KOPT-K1 (cell line): ENCODE results near the gene GSS.
A peak's percentile ranks its signal among the peaks of the same experiment; 100 is the strongest.

Experiments
- H3K27ac ChIP-seq: fragments of 200-600 bp; sonication (generic); 2 replicates; pipeline ENCODE4 v1.5.1; 2016; ENCODE audit warnings: antibody characterized with exemption, mild to moderate bottlenecking, low read depth, low read length; ENCODE audit not compliant: poor library complexity, severe bottlenecking
- H3K36me3 ChIP-seq: fragments of 200-600 bp; sonication (generic); 2 replicates; pipeline ENCODE4 v1.5.1; 2017; ENCODE audit warnings: antibody characterized with exemption, mild to moderate bottlenecking, low read length, moderate library complexity; ENCODE audit not compliant: insufficient read depth
- H3K9me3 ChIP-seq: fragments of 200-600 bp; sonication (generic); 2 replicates; pipeline ENCODE4 v1.5.1; 2017; ENCODE audit warnings: antibody characterized with exemption, low read length, mild to moderate bottlenecking; ENCODE audit not compliant: insufficient read depth, poor library complexity, severe bottlenecking

The GSS gene

GRCh38 chr20:34997131-34997561, 41.5 kb upstream of the GSS start:
- H3K36me3 ChIP-seq, result peaks cover 74% of the 10 kb centered on the region
- peak overlapping the region; percentile 1 for H3K27ac ChIP-seq
- H3K9me3 ChIP-seq, result no peaks in the 10 kb centered on the region

DNA sequence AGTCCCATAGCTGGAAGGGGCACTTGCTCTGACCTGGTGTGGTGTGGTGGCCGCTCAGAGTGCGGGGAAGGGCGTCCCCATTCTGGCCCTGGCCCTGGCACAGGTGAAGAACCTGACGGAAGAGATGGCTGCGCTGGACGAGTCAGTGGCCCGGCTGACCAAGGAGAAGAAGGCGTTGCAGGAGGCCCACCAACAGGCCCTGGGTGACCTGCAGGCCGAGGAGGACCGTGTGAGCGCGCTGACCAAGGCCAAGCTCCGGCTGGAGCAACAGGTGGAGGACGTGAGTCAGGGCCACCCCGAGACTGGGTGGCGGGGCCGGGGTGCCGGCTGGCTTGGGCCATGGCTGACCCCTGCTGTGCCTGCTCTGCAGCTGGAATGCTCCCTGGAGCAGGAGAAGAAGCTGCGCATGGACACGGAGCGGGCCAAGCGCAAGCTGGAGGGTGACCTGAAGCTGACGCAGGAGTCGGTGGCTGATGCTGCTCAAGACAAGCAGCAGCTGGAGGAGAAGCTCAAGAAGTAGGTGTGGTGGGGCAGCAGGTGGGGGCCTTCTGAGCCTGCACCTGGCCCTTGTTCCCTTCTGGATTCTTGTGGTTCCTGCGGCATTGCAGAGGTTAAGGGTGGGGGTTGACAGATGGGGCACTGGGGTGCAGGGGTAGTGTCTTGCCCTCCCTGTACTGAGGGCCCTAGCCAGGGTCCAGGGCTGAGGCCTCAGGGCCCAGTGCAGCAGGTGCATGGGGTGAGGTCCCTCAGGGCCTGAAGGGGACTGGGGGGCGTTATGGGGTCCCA, 40.8 kb upstream of the GSS start:
- Histone ChIP-seq H3K36me3 (peaks cover 67% of the 10 kb centered on the region), H3K9me3 (no peaks in the 10 kb centered on the region)

GRCh38 chr20:34995696-34996095, 40.1 kb upstream of the GSS start:
- H3K27ac ChIP-seq, result no peak overlapping the region
- peaks cover 59% of the 10 kb centered on the region for H3K36me3 ChIP-seq
- H3K9me3 ChIP-seq, result no peaks in the 10 kb centered on the region

More for the DNA sequence above, 40.8 kb upstream of the GSS start:
- H3K27ac ChIP-seq, result peak overlapping the region; percentile 1

DNA sequence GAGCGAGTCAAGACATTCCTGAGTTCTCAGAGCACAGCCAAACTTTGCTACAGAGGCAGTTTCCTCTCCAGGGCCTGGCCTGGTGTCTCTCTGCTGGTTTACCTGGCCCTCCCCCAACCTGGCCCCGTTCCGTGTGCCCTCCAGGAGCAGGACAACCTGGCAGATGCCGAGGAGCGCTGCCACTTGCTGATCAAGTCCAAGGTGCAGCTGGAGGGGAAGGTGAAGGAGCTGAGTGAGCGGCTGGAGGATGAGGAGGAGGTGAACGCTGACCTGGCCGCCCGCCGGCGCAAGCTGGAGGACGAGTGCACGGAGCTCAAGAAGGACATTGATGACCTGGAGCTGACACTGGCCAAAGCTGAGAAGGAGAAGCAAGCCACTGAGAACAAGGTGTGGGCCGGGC, 39.6 kb upstream of the GSS start:
- no peaks in the 10 kb centered on the region for H3K9me3 ChIP-seq
- no peak overlapping the region for H3K27ac ChIP-seq
- peaks cover 54% of the 10 kb centered on the region for H3K36me3 ChIP-seq

GRCh38 chr20:34994509-34995131, 39.0 kb upstream of the GSS start:
- Histone ChIP-seq H3K9me3 (no peaks in the 10 kb centered on the region), H3K27ac (no peak overlapping the region), H3K36me3 (peaks cover 49% of the 10 kb centered on the region)

- no peaks in the 10 kb centered on the region for H3K9me3 ChIP-seq
- no peak overlapping the region for H3K27ac ChIP-seq
- peaks cover 43% of the 10 kb centered on the region for H3K36me3 ChIP-seq
Observed at GRCh38 chr20:34993941-34994508, 38.4 kb upstream of the GSS start.

GRCh38 chr20:34992751-34993417, 37.3 kb upstream of the GSS start:
- Histone ChIP-seq H3K36me3 (peaks cover 32% of the 10 kb centered on the region), H3K9me3 (no peaks in the 10 kb centered on the region), H3K27ac (no peak overlapping the region)

DNA sequence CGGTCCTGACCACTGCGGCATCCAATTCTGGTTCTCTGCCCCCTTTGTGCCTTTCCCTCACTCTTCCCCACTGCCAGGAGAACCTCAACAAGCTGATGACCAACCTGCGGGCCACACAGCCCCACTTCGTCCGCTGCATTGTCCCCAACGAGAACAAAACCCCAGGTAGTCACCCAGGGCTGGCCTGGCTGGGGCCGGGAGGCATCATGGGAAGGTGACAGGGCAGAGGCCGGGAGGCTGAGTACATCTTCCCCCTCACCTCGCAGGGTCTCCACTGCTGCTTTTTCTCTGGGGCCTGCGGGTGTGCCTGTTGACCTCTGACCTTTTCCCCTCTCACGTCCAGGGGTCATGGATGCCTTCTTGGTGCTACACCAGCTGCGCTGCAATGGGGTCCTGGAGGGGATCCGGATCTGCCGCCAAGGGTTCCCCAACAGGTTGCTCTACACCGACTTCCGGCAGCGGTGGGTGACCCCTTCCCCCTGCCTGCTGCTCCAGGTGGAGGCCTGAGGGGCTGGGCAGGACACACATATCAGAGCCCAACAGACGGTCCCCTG, 35.1 kb upstream of the GSS start:
- Histone ChIP-seq H3K9me3 (no peaks in the 10 kb centered on the region), H3K27ac (no peak overlapping the region), H3K36me3 (peaks cover 24% of the 10 kb centered on the region)

DNA sequence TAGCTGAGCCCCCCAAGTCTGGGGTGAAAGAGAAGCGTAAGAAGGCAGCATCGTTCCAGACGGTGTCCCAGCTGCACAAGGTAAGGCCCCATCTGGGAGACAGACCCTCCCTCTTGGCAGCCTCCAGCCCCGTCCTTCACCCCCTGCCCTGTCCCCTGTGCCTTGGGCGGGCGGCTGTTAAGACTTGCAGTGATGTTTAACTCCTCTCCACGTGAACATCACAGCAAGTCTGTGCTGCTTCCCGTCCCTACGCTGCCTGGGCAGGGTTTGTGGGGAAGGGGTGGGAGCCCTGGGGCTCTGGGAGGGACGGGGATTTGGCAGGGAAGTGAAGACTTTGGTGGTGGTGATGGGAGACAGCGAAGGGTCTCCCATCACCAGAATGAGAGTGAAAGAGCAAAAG, 34.6 kb upstream of the GSS start:
- no peaks in the 10 kb centered on the region for H3K9me3 ChIP-seq
- peaks cover 19% of the 10 kb centered on the region for H3K36me3 ChIP-seq
- H3K27ac ChIP-seq, result no peak overlapping the region

- Histone ChIP-seq H3K36me3 (peaks cover 13% of the 10 kb centered on the region; the same call in 1 of the 2 replicates), H3K9me3 (no peaks in the 10 kb centered on the region), H3K27ac (no peak overlapping the region)
Observed at GRCh38 chr20:34989670-34990069, 34.1 kb upstream of the GSS start.

DNA sequence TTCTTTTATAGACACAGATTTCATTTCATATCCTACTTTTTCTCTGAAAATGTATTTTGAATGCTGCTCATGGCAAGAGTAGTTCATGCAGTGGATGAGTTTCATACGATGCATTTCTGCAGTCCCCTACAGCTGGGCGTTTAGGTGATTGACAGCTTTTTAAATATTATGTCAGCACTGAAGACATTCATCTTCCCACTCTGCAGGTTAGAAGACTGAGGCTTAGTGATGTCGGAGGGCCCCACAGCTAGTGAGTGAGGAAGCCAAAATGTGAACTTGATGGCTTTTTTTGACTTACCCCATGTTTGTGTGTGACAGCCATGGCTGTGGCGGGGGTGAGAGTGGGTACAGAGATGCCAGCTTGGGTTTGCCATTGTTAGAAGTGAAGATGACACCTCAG, 33.5 kb upstream of the GSS start:
- peaks cover 8% of the 10 kb centered on the region; the same call in 1 of the 2 replicates for H3K36me3 ChIP-seq
- no peak overlapping the region for H3K27ac ChIP-seq

DNA sequence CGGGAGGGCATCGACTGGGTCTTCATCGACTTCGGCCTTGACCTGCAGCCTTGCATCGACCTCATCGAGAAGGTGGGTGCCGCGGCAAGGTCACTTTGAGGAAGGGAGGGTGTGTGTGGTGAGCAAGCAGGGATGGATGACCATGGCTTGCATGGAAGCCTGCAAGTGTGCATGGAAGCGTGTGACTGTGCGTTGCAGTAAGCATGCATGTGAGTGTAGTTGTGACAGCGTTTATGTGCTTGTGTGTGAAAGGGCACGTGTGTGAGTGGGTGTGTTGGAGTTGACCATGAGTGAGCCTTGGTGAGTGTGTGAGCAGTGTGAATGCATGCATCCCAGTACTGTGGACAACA, 32.6 kb upstream of the GSS start:
- H3K27ac ChIP-seq, result no peak overlapping the region
- no peaks in the 10 kb centered on the region for H3K9me3 ChIP-seq
- no peaks in the 10 kb centered on the region for H3K36me3 ChIP-seq

More for the DNA sequence above, 33.5 kb upstream of the GSS start:
- no peaks in the 10 kb centered on the region for H3K9me3 ChIP-seq

- no peaks in the 10 kb centered on the region for H3K9me3 ChIP-seq
- no peaks in the 10 kb centered on the region for H3K36me3 ChIP-seq
- no peak overlapping the region for H3K27ac ChIP-seq
Observed at GRCh38 chr20:34987288-34988190, 31.9 kb upstream of the GSS start.
